HUES64 (cell line): ENCODE data around the gene CD200.
"Not testable (repeated sequence)": the region's sequence is repeated elsewhere in the genome, so short reads cannot be mapped to it uniquely, and the experiment has no call there.

Experiments
- H3K27ac ChIP-seq: 2 replicates; pipeline ENCODE4 v1.7.0; 2013; ENCODE audit warnings: low read depth, low read length, inconsistent platforms
- H3K27me3 ChIP-seq: 2 replicates; pipeline ENCODE4 v1.6.1; 2013; ENCODE audit warnings: mild to moderate bottlenecking, low read length; ENCODE audit not compliant: insufficient read depth
- H3K36me3 ChIP-seq: 2 replicates; pipeline ENCODE4 v1.6.1; 2013; ENCODE audit warnings: mild to moderate bottlenecking, low read length; ENCODE audit not compliant: insufficient read depth
- H3K4me1 ChIP-seq: 2 replicates; pipeline ENCODE4 v1.6.1; 2013; ENCODE audit warnings: mild to moderate bottlenecking, low read length, moderate library complexity; ENCODE audit not compliant: insufficient read depth
- H3K4me3 ChIP-seq: 2 replicates; pipeline ENCODE4 v1.5.1; 2013; ENCODE audit warnings: mild to moderate bottlenecking, low read length, moderate library complexity
- H3K9ac ChIP-seq: 2 replicates; pipeline ENCODE4 v1.6.1; 2013; ENCODE audit warnings: mild to moderate bottlenecking, low read depth, low read length
- H3K9me3 ChIP-seq: 2 replicates; pipeline ENCODE4 v1.6.1; 2013; ENCODE audit warnings: low read depth, low read length; ENCODE audit not compliant: insufficient read depth
- WGBS: fragments of 150-250, 120-280 bp; methylation state at CpG from one replicate; pipeline ENCODE4 v1.1.7; 2013; ENCODE audit warnings: missing lambda C conversion rate; 5-methylcytosine and 5-hydroxymethylcytosine counted together

CD200 gene

DNA sequence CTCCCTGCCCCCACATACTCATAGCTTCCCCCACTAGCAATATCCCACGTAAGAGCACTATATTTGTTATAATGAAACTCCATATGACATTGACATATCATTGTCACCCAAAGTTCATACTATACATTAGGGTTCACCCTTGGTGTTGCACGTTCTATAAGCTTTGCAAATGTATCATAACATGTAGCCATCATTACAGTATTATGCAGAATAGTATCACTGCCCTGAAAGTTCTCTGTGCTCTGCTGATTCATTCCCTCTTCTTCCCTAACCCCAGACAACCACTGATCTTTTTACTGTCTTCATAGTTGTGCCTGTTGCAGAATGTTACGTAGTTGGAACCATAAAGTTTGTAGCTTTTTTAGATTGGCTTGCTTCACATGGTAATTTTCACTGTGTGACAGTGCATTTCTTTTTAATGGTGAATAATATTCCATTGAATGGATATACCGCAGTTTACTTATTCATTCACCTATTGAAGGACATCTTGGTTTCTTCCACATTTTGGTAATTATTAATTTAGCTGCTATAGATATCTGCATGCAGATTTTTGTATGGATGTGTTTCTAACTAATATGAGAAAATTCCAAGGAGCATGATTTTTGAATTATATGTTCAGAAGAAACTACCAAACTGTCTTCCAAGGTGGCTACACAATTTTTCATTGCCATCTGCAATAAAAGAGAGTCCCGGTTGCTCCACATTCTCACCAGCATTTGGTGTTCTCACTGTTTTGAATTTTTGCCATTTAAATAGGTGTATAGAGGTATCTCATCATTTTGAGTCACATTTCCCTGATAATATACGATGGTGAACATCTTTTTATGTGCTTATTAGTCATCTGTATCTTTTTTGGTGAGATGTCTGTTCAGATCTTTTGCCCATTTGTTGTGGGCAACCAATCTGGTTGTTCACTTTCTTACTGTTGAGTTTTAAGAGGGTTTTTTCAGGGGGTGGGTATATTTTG lies 59.7 kb downstream of the CD200 start:
- H3K27ac ChIP-seq, result no peak overlapping the region

DNA sequence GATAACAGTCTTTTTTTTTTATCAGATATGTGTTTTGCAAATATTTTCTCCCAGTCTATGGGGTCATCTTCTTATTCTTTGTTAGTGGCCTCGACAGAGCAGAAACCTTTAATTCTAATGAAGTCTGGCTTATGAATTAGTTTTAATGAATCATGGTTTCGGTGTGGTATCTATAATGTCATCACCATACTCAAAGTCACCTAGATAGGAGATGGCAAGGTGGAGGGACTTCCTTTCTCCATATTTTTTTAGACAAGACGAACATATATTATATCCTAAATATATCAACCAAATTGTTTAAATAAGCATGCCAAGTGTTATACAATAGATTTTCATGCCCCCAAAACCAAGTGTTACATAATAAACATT lies 60.4 kb downstream of the CD200 start:
- Histone ChIP-seq H3K4me3 (no peak overlapping the region), H3K4me1 (peaks cover 31% of the 10 kb centered on the region), H3K9me3 (peaks cover 15% of the 10 kb centered on the region), H3K27me3 (no peaks in the 10 kb centered on the region), H3K36me3 (peaks cover 10% of the 10 kb centered on the region), H3K27ac (no peak overlapping the region), H3K9ac (no peak overlapping the region)
- 89% methylated on average over 1 of the region's 3 CpGs for WGBS

More for the DNA sequence above, 59.7 kb downstream of the CD200 start:
- H3K9me3 ChIP-seq, result peaks cover 15% of the 10 kb centered on the region
- no peak overlapping the region for H3K9ac ChIP-seq
- WGBS, result 77% methylated on average over 5 of the region's 6 CpGs
- H3K4me1 ChIP-seq, result peaks cover 26% of the 10 kb centered on the region
- no peaks in the 10 kb centered on the region for H3K27me3 ChIP-seq
- H3K4me3 ChIP-seq, result no peak overlapping the region; the same call in 1 of the 2 replicates
- H3K36me3 ChIP-seq, result peaks cover 10% of the 10 kb centered on the region

DNA sequence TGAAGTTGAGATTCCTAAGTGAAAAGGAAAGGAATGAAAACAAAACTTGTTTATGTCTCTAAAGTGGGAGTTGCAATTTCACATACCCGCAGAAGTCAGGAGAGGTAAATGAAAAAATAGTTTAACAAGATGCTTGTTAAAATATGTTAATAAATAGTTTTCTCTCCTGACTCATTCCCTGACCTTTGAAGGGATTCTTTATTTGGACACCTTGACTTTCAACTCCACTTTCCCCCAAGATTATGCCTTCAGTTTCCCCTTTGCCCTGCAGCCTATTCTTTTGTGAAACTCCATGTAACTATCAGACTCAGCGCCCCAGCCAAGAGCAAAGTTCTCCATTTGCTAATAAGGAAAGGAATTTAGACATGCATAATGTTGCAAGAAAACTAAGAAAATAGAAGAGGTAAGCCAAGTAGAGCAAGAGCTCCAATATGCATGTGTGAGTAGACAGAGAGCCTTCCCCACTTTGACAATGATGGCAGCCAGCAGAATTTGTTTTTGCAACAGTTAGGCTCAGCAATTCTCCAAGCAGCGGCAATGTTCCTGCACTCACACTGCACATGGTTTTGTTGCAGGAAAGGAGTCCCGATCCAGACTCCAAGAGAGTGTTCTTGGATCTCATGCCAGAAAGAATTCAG lies 61.2 kb downstream of the CD200 start:
- Histone ChIP-seq H3K27ac (no peak overlapping the region), H3K4me3 (no peak overlapping the region), H3K27me3 (no peaks in the 10 kb centered on the region), H3K9me3 (peaks cover 15% of the 10 kb centered on the region), H3K4me1 (peaks cover 39% of the 10 kb centered on the region), H3K36me3 (peaks cover 10% of the 10 kb centered on the region), H3K9ac (no peak overlapping the region)
- 86% methylated on average over 4 of the region's 4 CpGs for WGBS

DNA sequence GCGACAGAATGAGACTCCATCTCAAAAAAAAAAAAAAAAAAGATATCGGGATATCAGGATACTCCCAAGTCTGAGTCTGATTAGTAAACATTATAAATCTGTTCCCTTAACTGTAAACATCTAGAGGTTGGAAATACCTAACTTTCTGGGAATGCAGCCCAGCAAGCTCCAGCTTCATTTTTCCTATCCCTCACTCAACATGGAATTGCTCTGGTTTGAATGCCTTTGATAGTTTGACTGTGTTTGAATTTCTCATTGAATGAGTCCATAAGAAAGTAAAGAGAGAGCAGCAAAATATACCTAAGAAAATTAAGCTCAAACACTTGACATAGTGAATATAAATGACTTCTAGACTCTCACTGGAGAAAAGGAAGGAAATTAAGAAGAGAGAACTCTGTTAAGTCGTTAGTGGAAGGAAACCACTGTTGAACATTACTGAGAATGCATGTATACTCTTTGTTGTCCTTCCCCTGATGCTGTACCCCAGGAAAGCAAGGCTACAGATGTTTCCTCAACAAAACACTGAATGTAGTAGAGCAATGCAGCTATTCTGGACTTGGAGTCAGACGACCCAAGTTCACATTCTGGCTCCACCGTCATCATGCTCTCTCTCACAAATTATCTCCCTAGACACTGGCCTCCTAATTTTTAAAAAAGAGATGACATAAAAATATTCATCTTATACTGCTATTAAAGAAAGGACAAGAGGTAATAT lies 62.4 kb downstream of the CD200 start:
- 90% methylated on average over 4 of the region's 5 CpGs for WGBS
- no peak overlapping the region for H3K27ac ChIP-seq
- H3K36me3 ChIP-seq, result peaks cover 10% of the 10 kb centered on the region
- no peak overlapping the region for H3K9ac ChIP-seq
- no peaks in the 10 kb centered on the region for H3K27me3 ChIP-seq
- peaks cover 42% of the 10 kb centered on the region for H3K4me1 ChIP-seq
- no peak overlapping the region for H3K4me3 ChIP-seq
- H3K9me3 ChIP-seq, result peaks cover 15% of the 10 kb centered on the region

DNA sequence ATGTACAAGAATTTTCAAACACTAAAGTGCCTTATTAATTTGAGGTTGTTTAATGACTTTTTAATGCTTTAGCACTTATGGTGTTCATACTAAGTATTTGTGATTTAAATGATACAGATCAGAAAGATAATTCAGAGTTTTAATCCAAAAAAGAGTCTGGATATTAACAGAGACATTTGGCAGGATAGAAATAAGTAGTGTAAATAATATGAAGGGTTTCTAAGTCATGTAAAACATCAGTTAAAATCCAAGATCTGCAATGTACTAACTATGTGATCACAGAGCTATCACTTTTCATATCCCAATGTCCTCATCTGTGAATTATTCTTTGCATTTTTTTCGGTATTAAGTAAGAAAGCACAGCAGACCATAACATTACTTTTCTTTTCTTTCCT lies 62.9 kb downstream of the CD200 start:
- Histone ChIP-seq H3K9ac (no peak overlapping the region), H3K4me1 (peaks cover 39% of the 10 kb centered on the region), H3K4me3 (no peak overlapping the region), H3K27me3 (no peaks in the 10 kb centered on the region), H3K9me3 (peaks cover 15% of the 10 kb centered on the region), H3K36me3 (peaks cover 10% of the 10 kb centered on the region), H3K27ac (no peak overlapping the region)
- 0% methylated on average over 1 of the region's 1 CpG for WGBS

DNA sequence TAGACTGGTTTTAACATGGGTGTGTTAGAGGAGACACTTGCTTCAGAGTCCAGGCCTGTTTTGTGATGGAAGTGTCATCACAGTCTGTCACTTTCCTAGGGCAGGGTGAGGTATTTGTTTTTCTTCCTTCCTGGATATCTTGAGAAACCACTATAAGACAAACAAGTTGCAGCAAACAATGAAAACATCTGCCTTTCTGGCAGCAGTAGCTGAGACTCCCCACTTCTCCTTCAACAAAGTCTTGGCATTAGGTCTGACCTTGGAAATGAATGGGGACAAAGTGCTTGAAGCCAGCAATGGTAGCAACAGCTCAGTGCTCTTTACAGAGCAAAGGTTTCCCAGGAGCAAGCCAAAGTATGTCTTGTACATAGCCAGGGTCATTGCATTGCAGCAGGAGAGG lies 64.6 kb downstream of the CD200 start:
- Histone ChIP-seq H3K27me3 (no peaks in the 10 kb centered on the region), H3K27ac (no peak overlapping the region), H3K9ac (no peak overlapping the region), H3K36me3 (peaks cover 6% of the 10 kb centered on the region), H3K9me3 (peaks cover 9% of the 10 kb centered on the region), H3K4me1 (peaks cover 44% of the 10 kb centered on the region), H3K4me3 (no peak overlapping the region)

DNA sequence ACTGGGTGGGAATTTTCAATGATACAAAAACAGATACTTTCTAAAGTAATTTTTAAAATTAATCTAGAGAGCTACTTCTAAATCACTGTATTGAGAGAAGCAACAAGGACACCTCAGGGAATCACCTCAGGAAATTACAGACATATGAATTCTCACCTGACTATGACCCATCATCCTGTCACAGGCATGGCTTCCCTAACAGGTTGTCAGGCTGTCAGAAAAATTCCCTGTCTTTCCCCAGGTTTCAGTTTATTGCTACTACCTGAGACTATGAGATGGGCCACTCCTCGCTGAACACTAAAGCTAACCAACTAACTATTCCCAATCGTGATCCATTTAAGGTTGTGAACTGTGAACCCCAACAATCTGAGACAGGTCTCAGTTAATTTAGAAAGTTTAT lies 66.1 kb downstream of the CD200 start:
- H3K27me3 ChIP-seq, result no peaks in the 10 kb centered on the region
- 45% methylated on average over 2 of the region's 2 CpGs for WGBS
- peak overlapping the region; percentile 69; the same call in 1 of the 2 replicates for H3K27ac ChIP-seq
- H3K9ac ChIP-seq, result 0 out of 2 replicates have a peak overlapping the region, but pooled peaks have one; percentile 32
- H3K4me1 ChIP-seq, result peaks cover 49% of the 10 kb centered on the region
- no peaks in the 10 kb centered on the region for H3K9me3 ChIP-seq
- H3K4me3 ChIP-seq, result no peak overlapping the region
- no peaks in the 10 kb centered on the region for H3K36me3 ChIP-seq

DNA sequence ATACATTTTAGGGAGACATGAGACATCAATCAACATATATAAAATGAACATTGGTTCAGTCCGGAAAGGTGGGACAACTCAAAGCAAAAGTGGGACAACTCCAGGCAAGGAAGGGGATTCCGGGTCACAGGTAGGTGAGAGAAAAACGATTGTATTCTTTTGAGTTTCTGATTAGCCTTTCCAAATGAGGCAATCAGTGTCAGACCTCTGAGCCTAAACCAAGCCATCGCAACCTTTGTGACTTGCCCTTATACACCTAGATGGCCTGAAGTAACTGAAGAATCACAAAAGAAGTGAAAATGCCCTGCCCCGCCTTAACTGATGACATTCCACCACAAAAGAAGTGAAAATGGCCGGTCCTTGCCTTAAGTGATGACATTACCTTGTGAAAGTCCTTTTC lies 66.6 kb downstream of the CD200 start:
- peak overlapping the region; percentile 32; the same call in 1 of the 2 replicates for H3K9ac ChIP-seq
- H3K36me3 ChIP-seq, H3K9me3 ChIP-seq, H3K27me3 ChIP-seq, H3K4me3 ChIP-seq: not testable (repeated sequence)
- 23% methylated on average over 6 of the region's 6 CpGs for WGBS
- H3K27ac ChIP-seq, result peak overlapping the region; percentile 69; the same call in 1 of the 2 replicates
- H3K4me1 ChIP-seq, result peaks cover 54% of the 10 kb centered on the region

DNA sequence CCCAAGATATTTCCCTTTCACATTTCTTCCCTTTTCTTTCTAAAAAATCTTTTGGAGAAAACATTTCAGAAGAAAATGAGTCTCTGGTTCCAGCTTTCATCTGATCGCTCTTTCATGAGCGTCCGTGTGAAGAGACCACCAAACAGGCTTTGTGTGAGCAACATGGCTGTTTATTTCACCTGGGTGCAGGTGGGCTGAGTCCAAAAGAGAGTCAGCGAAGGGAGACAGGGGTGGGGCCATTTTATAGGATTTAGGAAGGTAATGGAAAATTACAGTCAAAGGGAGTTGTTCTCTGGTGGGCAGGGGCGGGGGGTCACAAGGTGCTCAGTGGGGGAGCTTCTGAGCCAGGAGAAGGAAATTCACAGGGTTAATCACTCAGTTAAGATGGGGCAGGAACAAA lies 67.4 kb downstream of the CD200 start:
- Histone ChIP-seq H3K4me3 (0 out of 2 replicates have a peak overlapping the region, but pooled peaks have one; percentile 16), H3K9ac (peak overlapping the region; percentile 74), H3K27ac (peak overlapping the region; percentile 92), H3K4me1 (peaks cover 60% of the 10 kb centered on the region)
- H3K27me3 ChIP-seq, H3K9me3 ChIP-seq, H3K36me3 ChIP-seq: not testable (repeated sequence)
- 4% methylated on average over 5 of the region's 5 CpGs for WGBS

DNA sequence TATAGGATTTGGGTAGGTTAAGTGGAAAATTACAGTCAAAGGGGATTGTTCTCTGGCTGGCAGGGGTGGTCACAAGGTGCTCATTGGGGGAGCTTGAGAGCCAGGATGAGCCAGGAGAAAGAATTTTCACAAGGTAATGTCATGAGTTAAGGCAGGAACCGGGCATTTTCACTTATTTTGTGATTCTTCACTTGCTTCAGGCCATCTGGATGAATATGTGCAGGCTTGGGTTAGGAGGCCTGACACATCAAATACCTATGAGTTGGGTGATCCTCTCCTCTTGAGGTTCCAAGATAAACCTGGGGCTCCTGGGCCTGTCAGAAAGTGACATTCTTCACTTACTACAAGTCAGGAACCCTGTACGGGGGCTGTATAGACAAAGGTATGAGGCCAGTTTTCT lies 68.7 kb downstream of the CD200 start:
- Histone ChIP-seq H3K4me1 (peaks cover 72% of the 10 kb centered on the region), H3K27ac (peak overlapping the region; percentile 90), H3K36me3 (no peaks in the 10 kb centered on the region), H3K9me3 (no peaks in the 10 kb centered on the region), H3K9ac (no peak overlapping the region), H3K27me3 (no peaks in the 10 kb centered on the region), H3K4me3 (no peak overlapping the region)
- 66% methylated on average over 2 of the region's 2 CpGs for WGBS

DNA sequence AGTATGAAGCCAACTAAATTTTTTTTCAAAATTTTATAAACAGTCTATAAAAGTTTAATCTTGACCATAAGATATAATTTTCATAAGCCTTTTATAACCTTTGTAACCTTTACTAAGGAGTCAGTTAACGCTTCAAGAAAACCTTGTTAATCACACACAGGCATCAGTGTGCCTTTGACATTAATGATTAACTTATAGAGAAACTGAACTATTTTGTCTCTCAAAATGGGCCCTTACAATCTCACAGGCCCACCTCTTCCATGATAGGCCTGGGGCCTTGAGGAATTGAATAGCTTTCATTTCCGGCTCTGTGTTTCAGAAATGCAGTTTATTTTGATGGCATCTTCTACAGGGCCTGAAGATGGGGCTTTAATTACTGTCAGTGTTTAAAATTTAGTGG lies 70.1 kb downstream of the CD200 start:
- H3K9ac ChIP-seq, result no peak overlapping the region
- H3K9me3 ChIP-seq, result no peaks in the 10 kb centered on the region
- no peak overlapping the region for H3K4me3 ChIP-seq
- H3K4me1 ChIP-seq, result peaks cover 78% of the 10 kb centered on the region
- no peaks in the 10 kb centered on the region for H3K27me3 ChIP-seq
- no peaks in the 10 kb centered on the region for H3K36me3 ChIP-seq
- WGBS, result 93% methylated on average over 2 of the region's 2 CpGs
- no peak overlapping the region for H3K27ac ChIP-seq
